ENCODE results near the gene GSN.

- TF ChIP-seq POLR2A (IDR thresholded peaks at IDR 0.05): no peak
- TF ChIP-seq CTCF (IDR thresholded peaks at IDR 0.05): no peak
Measured at GRCh38 chr9:121310571-121310970, 42.6 kb downstream of the GSN start.

Data from heart left ventricle (tissue), 13 donors.